GM04503 (cell line): Measurements from ENCODE around the gene VPS16.
"Not testable (repeated sequence)": the region's sequence is repeated elsewhere in the genome, so short reads cannot be mapped to it uniquely, and the experiment has no call there.

Source experiments
- DNase-seq: peaks from one replicate; pipeline ENCODE4 v3.0.0-alpha.2; 2012; ENCODE audit warnings: low read depth

VPS16 gene

GRCh38 chr20:2871661-2872458 is 31.3 kb downstream of the VPS16 start:
- DNase-seq: no peak

- DNase-seq: no peak
These were observed 32.0 kb downstream of the VPS16 start for GRCh38 chr20:2872459-2873009.

GRCh38 chr20:2873010-2873746 is 32.6 kb downstream of the VPS16 start, which contains the start of gene PTPRA:
TSS of gene PTPRA (plus strand) at chr20:2873481. CDS start at chr20:2964278, 90,797 bp downstream.
- DNase-seq: no peak

- no peak for DNase-seq
These were observed 33.1 kb downstream of the VPS16 start for GRCh38 chr20:2873747-2874041.

GRCh38 chr20:2874456-2874855 is 33.9 kb downstream of the VPS16 start:
- DNase-seq: no peak

GRCh38 chr20:2875690-2876203 is 35.2 kb downstream of the VPS16 start:
- DNase-seq: no peak

- no peak for DNase-seq
These were observed 38.0 kb downstream of the VPS16 start for GRCh38 chr20:2878515-2878914.

GRCh38 chr20:2879146-2879545 is 38.6 kb downstream of the VPS16 start:
- DNase-seq: peak; percentile 77

GRCh38 chr20:2880650-2881049 is 40.1 kb downstream of the VPS16 start:
- DNase-seq: no peak

GRCh38 chr20:2883726-2884637 is 43.4 kb downstream of the VPS16 start:
- DNase-seq: no peak

- no peak for DNase-seq
These were observed 47.2 kb downstream of the VPS16 start for GRCh38 chr20:2887715-2888114.

GRCh38 chr20:2888224-2888955 is 47.8 kb downstream of the VPS16 start:
- no peak for DNase-seq

- DNase-seq: no peak
These were observed 48.7 kb downstream of the VPS16 start for GRCh38 chr20:2889209-2889608.

GRCh38 chr20:2889797-2890196 is 49.3 kb downstream of the VPS16 start:
- DNase-seq: no peak

- no peak for DNase-seq
These were observed 50.2 kb downstream of the VPS16 start for GRCh38 chr20:2890742-2891141.

- DNase-seq: no peak
These were observed 50.8 kb downstream of the VPS16 start for GRCh38 chr20:2891343-2891742.

- DNase-seq: no peak
These were observed 51.8 kb downstream of the VPS16 start for GRCh38 chr20:2892376-2892775.

- DNase-seq: no peak
These were observed 53.7 kb downstream of the VPS16 start for GRCh38 chr20:2894221-2894620.

- not testable (repeated sequence) for DNase-seq
These were observed 54.6 kb downstream of the VPS16 start for GRCh38 chr20:2895154-2895553.

- DNase-seq: no peak
These were observed 58.7 kb downstream of the VPS16 start for GRCh38 chr20:2899243-2899642.
